ENCODE measurements around the gene RTTN. TPM values are rescaled to one million over a fixed set of nuclear protein-coding genes. Genes with fewer than 3 reads are reported as not detected.

Gene RTTN
- total RNA-seq, 2 donors from 2014 or later: 6.5 to 16.7 TPM

- H3K36me3 ChIP-seq: no peaks in the 10 kb centered on the region
- no peaks in the 10 kb centered on the region for H3K4me1 ChIP-seq
These were observed 24.2 kb upstream of the RTTN start for GRCh38 chr18:70229639-70230038.

GRCh38 chr18:70228536-70228935, 23.0 kb upstream of the RTTN start:
- no peak for TF ChIP-seq CTCF (IDR thresholded peaks at IDR 0.05)

More at GRCh38 chr18:70229639-70230038, 24.2 kb upstream of the RTTN start:
- TF ChIP-seq CTCF (IDR thresholded peaks at IDR 0.05): no peak
- DNase-seq: no peak
- Histone ChIP-seq H3K9me3 (no peaks in the 10 kb centered on the region), H3K27ac (no peak overlapping the region), H3K27me3 (no peaks in the 10 kb centered on the region), H3K4me3 (no peak overlapping the region), H3K9ac (ENCODE audit: low read depth in 2 of 2, low read length in 2 of 2) (no peak overlapping the region)
- intact Hi-C loops (cut with DNase I): no loop called here

DNA sequence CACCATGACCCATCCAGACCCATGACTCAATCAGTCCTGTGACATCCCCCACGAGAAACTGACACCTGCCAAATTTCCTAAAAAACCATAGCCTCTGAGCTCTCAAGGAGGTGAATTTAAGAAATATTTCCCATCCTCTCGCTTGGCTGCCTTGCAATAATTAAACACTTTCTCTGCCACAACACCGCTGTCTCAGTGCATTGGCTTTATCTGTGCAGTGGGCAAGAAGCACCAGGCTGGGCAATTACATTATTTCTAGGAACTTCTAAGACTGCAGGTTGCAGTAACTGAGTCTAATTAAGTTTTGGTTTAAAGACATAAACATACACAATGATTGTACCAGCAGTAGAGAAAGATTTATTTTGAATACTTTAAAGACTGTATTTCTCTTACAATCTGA, 22.0 kb upstream of the RTTN start:
- intact Hi-C loops (cut with DNase I): no loop called here
- DNase-seq: no peak
- Histone ChIP-seq H3K4me3 (no peak overlapping the region), H3K36me3 (no peaks in the 10 kb centered on the region), H3K27me3 (no peaks in the 10 kb centered on the region), H3K27ac (no peak overlapping the region), H3K4me1 (no peaks in the 10 kb centered on the region), H3K9me3 (no peaks in the 10 kb centered on the region), H3K9ac (ENCODE audit: low read depth in 2 of 2, low read length in 2 of 2) (no peak overlapping the region)
- TF ChIP-seq CTCF (IDR thresholded peaks at IDR 0.05): no peak

More at GRCh38 chr18:70228536-70228935, 23.0 kb upstream of the RTTN start:
- no peaks in the 10 kb centered on the region for H3K4me1 ChIP-seq
- intact Hi-C loops (cut with DNase I): no loop called here
- H3K9ac ChIP-seq (ENCODE audit: low read depth in 2 of 2, low read length in 2 of 2): no peak overlapping the region
- no peaks in the 10 kb centered on the region for H3K9me3 ChIP-seq
- DNase-seq: no peak
- H3K36me3 ChIP-seq: no peaks in the 10 kb centered on the region
- no peak overlapping the region for H3K4me3 ChIP-seq
- no peaks in the 10 kb centered on the region for H3K27me3 ChIP-seq
- no peak overlapping the region for H3K27ac ChIP-seq

DNA sequence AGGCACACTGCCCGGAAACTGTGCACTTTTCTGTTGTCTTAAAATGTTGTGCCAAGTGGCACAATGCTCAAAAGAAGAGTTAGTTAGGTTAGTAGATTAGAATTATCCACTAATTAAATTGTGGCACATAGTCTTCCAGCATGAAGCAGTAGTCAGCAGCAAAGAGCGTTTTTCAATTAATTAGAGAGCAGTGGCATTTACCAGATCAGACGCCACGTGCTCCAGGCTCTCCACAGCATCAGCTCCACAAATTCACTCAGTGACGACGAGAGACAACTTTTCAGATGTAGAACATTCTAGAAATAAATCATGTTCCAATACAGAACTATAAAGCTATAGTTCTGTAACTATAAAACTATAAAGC, 16.4 kb upstream of the RTTN start:
- intact Hi-C loops (cut with DNase I): no loop called here
- TF ChIP-seq CTCF (IDR thresholded peaks at IDR 0.05): no peak
- Histone ChIP-seq H3K9ac (ENCODE audit: low read depth in 2 of 2, low read length in 2 of 2) (no peak overlapping the region), H3K27me3 (no peaks in the 10 kb centered on the region), H3K27ac (no peak overlapping the region), H3K4me1 (no peaks in the 10 kb centered on the region), H3K9me3 (no peaks in the 10 kb centered on the region), H3K4me3 (no peak overlapping the region), H3K36me3 (no peaks in the 10 kb centered on the region)
- no peak for DNase-seq

GRCh38 chr18:70221156-70221914, 15.8 kb upstream of the RTTN start:
- Histone ChIP-seq H3K4me3 (no peak overlapping the region), H3K9me3 (no peaks in the 10 kb centered on the region)

More at GRCh38 chr18:70221156-70221914, 15.8 kb upstream of the RTTN start:
- no peak for TF ChIP-seq CTCF (IDR thresholded peaks at IDR 0.05)
- Histone ChIP-seq H3K27ac (no peak overlapping the region), H3K9ac (ENCODE audit: low read depth in 2 of 2, low read length in 2 of 2) (no peak overlapping the region), H3K36me3 (no peaks in the 10 kb centered on the region), H3K4me1 (no peaks in the 10 kb centered on the region), H3K27me3 (no peaks in the 10 kb centered on the region)
- no peak for DNase-seq
- intact Hi-C loops (cut with DNase I): no loop called here
